GM20000 (cell line): ENCODE data around the gene XCR1.

Experiments used
- DNase-seq: peaks from one replicate; pipeline ENCODE4 v3.0.0; 2012; ENCODE audit warnings: low spot score
- TF ChIP-seq, protein P1 (sequence below): IDR thresholded peaks from 2 replicates; pipeline ENCODE4 v1.5.1; 2012; ENCODE audit warnings: mild to moderate bottlenecking, control low read depth; ENCODE audit errors: extremely low read depth, missing control alignments

Gene XCR1

DNA sequence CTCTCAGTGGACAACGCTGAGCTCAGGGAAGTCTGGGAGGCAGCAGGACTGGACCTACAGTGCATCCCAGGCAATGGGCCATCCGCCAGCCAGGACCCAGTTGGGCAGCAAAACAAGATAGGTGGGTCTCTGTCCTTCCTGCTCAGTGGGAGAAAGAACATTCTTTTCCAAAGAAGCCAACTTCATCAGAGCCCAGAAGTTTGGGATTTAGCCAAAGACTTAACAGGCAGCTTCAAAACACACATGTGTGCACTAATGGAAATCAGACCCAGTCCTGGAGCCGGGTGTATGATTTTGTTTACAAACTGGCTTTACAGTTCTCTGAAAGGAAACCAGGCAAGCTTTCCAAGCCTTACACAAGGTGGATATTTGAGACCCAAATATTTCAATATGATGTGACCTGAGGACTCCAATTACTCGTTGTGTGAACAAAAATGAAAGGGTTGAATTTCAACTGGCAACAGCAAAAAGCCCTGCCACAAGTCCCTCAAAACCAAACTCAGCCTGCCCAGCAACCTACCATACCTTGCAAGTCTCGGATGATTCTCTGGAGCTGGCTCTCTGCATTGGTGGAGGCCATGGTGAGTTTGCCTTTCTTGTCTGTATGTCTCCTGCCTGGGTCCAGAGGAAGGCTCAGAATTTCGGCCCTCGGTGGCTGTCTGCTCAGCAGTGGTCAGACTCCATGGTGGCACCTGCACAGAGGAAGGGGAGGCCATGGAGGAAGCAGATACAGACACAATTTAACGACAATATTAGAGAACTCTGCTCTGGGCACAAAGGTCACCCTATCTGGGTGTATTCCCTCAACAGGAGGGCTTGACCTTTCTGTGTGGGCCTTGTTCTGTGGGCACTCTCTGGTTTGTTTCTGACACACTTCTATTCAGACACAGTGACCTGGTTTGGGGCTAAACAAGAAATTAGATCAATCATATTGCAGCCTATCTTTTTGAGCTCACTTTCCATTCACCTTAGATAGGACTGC, 42.7 kb downstream of the XCR1 start:
- DNase-seq: no peak
- TF ChIP-seq, protein P1, sequence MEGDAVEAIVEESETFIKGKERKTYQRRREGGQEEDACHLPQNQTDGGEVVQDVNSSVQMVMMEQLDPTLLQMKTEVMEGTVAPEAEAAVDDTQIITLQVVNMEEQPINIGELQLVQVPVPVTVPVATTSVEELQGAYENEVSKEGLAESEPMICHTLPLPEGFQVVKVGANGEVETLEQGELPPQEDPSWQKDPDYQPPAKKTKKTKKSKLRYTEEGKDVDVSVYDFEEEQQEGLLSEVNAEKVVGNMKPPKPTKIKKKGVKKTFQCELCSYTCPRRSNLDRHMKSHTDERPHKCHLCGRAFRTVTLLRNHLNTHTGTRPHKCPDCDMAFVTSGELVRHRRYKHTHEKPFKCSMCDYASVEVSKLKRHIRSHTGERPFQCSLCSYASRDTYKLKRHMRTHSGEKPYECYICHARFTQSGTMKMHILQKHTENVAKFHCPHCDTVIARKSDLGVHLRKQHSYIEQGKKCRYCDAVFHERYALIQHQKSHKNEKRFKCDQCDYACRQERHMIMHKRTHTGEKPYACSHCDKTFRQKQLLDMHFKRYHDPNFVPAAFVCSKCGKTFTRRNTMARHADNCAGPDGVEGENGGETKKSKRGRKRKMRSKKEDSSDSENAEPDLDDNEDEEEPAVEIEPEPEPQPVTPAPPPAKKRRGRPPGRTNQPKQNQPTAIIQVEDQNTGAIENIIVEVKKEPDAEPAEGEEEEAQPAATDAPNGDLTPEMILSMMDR: no peak

DNA sequence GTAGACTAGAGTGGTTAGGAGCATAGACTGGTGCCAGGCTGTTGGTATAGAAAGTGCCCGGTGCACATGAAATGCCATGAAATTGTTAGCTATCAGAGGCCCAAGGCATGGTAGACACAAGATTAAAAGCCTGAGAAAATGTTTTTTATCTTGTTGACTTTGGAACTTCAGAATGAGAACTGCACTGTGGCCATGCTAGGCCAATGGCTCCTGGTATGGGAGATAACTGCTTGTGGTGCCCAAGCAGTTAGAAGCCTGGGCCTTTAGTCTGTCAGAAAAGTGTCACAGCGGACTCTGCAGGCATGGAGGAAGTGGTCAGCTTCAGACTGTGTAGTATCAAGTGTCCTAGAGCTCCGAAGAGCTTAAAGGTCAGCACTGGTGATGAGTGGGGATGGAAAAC, 43.5 kb downstream of the XCR1 start:
- no peak for DNase-seq
- TF ChIP-seq, protein P1: no peak

DNA sequence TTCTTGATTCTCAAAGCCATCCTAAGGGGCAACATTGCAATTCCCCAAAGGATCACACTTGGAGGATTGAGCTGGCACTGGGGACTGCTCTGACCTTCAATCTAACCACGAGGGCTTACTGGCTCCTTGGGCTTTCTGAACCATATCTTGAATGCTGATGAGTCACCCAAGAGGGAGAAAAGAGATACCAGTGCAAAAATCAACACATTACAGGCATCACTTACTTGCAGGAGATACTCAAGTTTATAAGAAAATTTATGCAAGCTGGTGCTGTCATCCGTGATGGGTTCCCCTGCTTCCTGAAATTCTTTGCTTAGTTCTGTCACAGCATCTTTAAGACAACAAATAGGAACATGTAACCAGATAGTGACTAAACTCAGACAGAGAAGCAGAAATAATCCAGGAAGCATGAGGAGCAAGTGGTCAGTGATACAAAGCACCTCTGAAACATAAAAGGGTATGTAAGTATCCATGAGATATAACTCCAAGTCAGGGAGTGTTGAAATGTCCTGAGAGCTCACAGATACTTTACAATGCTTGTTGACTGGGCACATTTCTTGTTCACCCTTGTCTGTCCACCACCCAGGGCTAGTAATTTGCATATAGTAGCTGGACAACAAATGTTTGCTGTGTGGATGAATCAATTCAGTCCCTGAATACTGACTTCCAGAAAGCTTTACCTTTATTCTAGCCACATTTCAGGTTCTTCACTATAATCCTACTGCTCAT, 45.8 kb downstream of the XCR1 start:
- TF ChIP-seq, protein P1: no peak
- no peak for DNase-seq

DNA sequence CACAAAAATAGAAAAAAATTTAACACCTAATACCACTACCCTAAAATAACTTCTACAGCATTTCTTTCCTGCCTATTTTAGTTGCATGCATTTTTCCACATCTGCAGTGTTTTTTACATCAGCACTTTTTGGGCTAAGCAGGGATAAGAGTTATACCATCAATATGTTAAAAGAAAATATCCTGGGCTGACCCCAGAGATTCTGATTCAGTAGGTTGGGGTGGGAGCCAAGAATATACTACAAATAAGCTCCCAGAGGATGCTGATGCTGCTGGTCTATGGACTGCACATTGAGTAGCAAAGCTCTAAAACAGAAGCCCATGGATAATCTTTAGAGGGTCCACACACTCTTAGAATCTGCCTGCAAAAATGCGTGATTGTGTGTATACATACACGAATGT, 46.5 kb downstream of the XCR1 start:
- no peak for DNase-seq
- TF ChIP-seq, protein P1: no peak

DNA sequence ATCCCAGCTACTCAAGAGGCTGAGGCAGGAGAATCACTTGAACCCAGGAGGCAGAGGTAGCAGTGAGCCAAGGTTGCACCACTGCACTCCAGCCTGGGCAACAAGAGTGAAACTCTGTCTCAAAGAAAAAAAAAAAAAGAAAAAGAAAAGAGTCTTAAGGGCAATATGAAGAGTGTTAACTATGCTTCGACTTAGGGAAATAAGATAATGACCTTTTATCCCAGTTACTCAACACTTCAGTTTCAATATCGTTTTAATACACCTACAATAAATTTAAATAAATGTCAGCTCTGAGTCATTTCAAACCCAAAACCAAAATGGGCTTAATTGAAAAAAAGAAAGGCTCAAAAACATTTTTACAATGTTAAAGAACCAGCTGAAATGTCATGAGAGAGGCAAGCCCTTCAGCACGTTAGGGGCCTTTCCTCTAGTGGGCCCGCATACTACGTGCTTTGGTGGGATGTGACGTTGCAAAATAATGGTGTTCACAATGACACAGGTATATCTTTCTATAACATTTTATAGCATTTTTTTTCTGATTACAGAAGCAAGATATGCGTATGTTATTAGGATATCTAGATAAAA, 47.0 kb downstream of the XCR1 start:
- no peak for DNase-seq
- TF ChIP-seq, protein P1: no peak

DNA sequence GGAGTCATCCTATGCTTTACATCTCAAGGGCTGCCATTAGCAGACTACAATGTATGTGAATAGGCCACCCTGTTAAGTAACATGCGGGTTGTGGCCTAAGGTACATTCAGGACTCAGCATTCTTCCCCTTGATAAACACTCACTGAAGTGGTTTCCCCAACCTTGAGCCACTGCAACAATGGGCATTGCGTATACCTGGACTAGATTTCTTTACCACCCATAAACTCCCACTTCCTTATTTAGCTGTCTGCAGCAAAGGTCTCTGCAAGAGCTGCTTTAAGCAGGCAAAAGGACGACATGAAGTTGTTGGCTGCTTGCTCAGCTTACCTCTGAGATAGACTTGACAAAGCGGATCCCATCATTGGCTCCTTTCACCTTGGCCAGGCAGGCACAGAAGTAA, 47.9 kb downstream of the XCR1 start:
- no peak for DNase-seq
- TF ChIP-seq, protein P1: no peak
